ENCODE measurements around the gene CD300A. TPM values are rescaled to one million over a fixed set of nuclear protein-coding genes. Genes with fewer than 3 reads are reported as not detected.

CD300A gene
- total and polyA plus RNA-seq, 2 of the 4 experiments (the other 2 are of a cell fraction): not detected

GRCh38 chr17:74528491-74529199 lies 62.2 kb downstream of the CD300A start:
- DNase-seq: no peak
- no peak overlapping the region for H2BK5ac ChIP-seq (ENCODE audit: low read depth, low read length, poor library complexity, severe bottlenecking)
- no peaks in the 10 kb centered on the region for H3K4me1 ChIP-seq (ENCODE audit: control insufficient read depth, insufficient read depth, low read length)
- H4K91ac ChIP-seq (ENCODE audit: insufficient read depth, low read depth, low read length): no peak overlapping the region
- no peak for ATAC-seq (ENCODE audit: low read depth)
- BruUV-seq (replicated peaks): no TSS peak
- H2BK15ac ChIP-seq (ENCODE audit: low read depth, low read length): no peak overlapping the region
- H4K8ac ChIP-seq (ENCODE audit: low read depth in 2 of 2, low read length in 2 of 2): no peak overlapping the region
- H3K56ac ChIP-seq (ENCODE audit: extremely low read depth, insufficient read depth, low read length): no peak overlapping the region
- no peak overlapping the region for H3K14ac ChIP-seq (replicated peaks; ENCODE audit: low read depth, low read length)
- H2BK20ac ChIP-seq (ENCODE audit: low read depth, low read length): no peak overlapping the region
- no peak overlapping the region for H3K9ac ChIP-seq (ENCODE audit: low read depth, low read length)
- no peaks in the 10 kb centered on the region for H3K79me1 ChIP-seq (ENCODE audit: low read depth in 1 of 2, low read length in 2 of 2)
- H3K9me1 ChIP-seq (ENCODE audit: insufficient read depth, low read length): no peaks in the 10 kb centered on the region
- in situ Hi-C loops (cut with MboI; ENCODE audit: low sequenced_read_pairs): no loop called here
- no peak overlapping the region for H4K5ac ChIP-seq (ENCODE audit: low read depth, low read length)
- 57% methylated on average over 1 of the region's 8 CpGs; no CpG with 5 or more reads in 1 of the 2 experiments for WGBS, 2 experiments (ENCODE audit: extremely low coverage in 2 of 2, insufficient read length in 1 of 2)
- ChIA-PET CTCF (no interaction called here), POLR2A (ENCODE audit: unreplicated experiment) (no interaction called here)
- no peak for TF ChIP-seq CTCF (conservative IDR thresholded peaks at IDR 0.05; ENCODE audit: low read depth, low read length)
- no peak for TF ChIP-seq FOS (IDR thresholded peaks at IDR 0.05; ENCODE audit: low read depth, low read length)
- no peak for TF ChIP-seq MAFK (IDR thresholded peaks at IDR 0.05; ENCODE audit: low read depth, low read length)
- TF ChIP-seq CEBPB (IDR thresholded peaks at IDR 0.05; ENCODE audit: low read depth, low read length): no peak
- no peak overlapping the region for H3K4me2 ChIP-seq (ENCODE audit: low read depth, low read length)
- H2AK9ac ChIP-seq (replicated peaks; ENCODE audit: low read depth, low read length, poor library complexity): no peak overlapping the region
- intact Hi-C loops (cut with micrococcal nuclease): no loop called here
- H3K18ac ChIP-seq (ENCODE audit: low read depth, low read length): no peak overlapping the region
- H3K9me3 ChIP-seq (ENCODE audit: control insufficient read depth, insufficient read depth, low read length): peaks cover 40% of the 10 kb centered on the region
- H3K27ac ChIP-seq (ENCODE audit: insufficient read depth, low read length): no peak overlapping the region
- no peaks in the 10 kb centered on the region for H3K36me3 ChIP-seq (ENCODE audit: control insufficient read depth, insufficient read depth, low read length)
- H3K4ac ChIP-seq (ENCODE audit: low read depth, low read length): no peak overlapping the region
- dilution Hi-C loops (cut with HindIII; ENCODE audit: low sequenced_read_pairs, unreplicated experiment): no loop called here
- H4K20me1 ChIP-seq (ENCODE audit: insufficient read depth, low read length): no peaks in the 10 kb centered on the region
- H2AFZ ChIP-seq (replicated peaks; ENCODE audit: low read length, poor library complexity): no peak overlapping the region
- H2BK120ac ChIP-seq (ENCODE audit: low read depth, low read length): no peak overlapping the region
- H3K27me3 ChIP-seq (ENCODE audit: control insufficient read depth, insufficient read depth, low read length): no peaks in the 10 kb centered on the region
- no peak overlapping the region for H3K4me3 ChIP-seq (ENCODE audit: insufficient read depth, low read depth, low read length)
- H3K23ac ChIP-seq (ENCODE audit: low read depth, low read length): no peak overlapping the region
- H2AK5ac ChIP-seq (ENCODE audit: low read depth, low read length): no peak overlapping the region

Data from IMR-90 (cell line).